Endothelial cell (in vitro differentiated cells): ENCODE data around the gene TPX2. TPM values are rescaled to one million over a fixed set of nuclear protein-coding genes. Genes with fewer than 3 reads are reported as not detected.

ENCODE experiments used
- DNase-seq: peaks from one replicate; pipeline ENCODE4 v3.0.0; 2021; ENCODE audit warnings: low spot score
- H3K27ac Mint-ChIP-seq: one replicate; pipeline ENCODE4 v1.8.0; 2021; ENCODE audit warnings: mixed read lengths, inconsistent platforms; ENCODE audit not compliant: unreplicated experiment
- H3K27me3 Mint-ChIP-seq: one replicate; pipeline ENCODE4 v1.8.0; 2021; ENCODE audit warnings: mild to moderate bottlenecking, moderate library complexity, mixed read lengths, inconsistent platforms; ENCODE audit not compliant: unreplicated experiment
- H3K36me3 Mint-ChIP-seq: one replicate; pipeline ENCODE4 v1.8.0; 2021; ENCODE audit warnings: mild to moderate bottlenecking, low read depth, mixed read lengths, inconsistent platforms; ENCODE audit not compliant: unreplicated experiment
- H3K4me1 Mint-ChIP-seq: one replicate; pipeline ENCODE4 v1.8.0; 2021; ENCODE audit warnings: mild to moderate bottlenecking, mixed read lengths, inconsistent platforms; ENCODE audit not compliant: unreplicated experiment
- H3K4me3 Mint-ChIP-seq: one replicate; pipeline ENCODE4 v1.8.0; 2021; ENCODE audit warnings: mild to moderate bottlenecking, mixed read lengths, inconsistent platforms; ENCODE audit not compliant: unreplicated experiment
- H3K9me3 Mint-ChIP-seq: one replicate; pipeline ENCODE4 v1.8.0; 2021; ENCODE audit warnings: mixed read lengths, inconsistent platforms; ENCODE audit not compliant: unreplicated experiment
- total RNA-seq: library from RNA; stranded (reverse); fragmentation: NEBNext Ultra II Directional; extraction: Animal tissue kit (Norgen Biotek cat#: 25700); gene quantifications from one replicate; pipeline ENCODE4 v1.2.1, GENCODE V29; 2021; ENCODE audit not compliant: unreplicated experiment
- TF ChIP-seq, protein P1 (sequence below): fragments of 200-600 bp; sonication (generic); IDR thresholded peaks from one replicate; pipeline ENCODE4 v1.5.0; 2021; ENCODE audit warnings: antibody characterized with exemption; ENCODE audit not compliant: unreplicated experiment

TPX2 gene
- total RNA-seq, 1 donor from 2014 or later = 27.2 TPM

GRCh38 chr20:31758991-31759390, 19.9 kb downstream of the TPX2 start:
- H3K36me3 Mint-ChIP-seq = peaks cover 4% of the 10 kb centered on the region
- no peaks in the 10 kb centered on the region for H3K4me1 Mint-ChIP-seq
- peaks cover 2% of the 10 kb centered on the region for H3K27me3 Mint-ChIP-seq
- no peak overlapping the region for H3K27ac Mint-ChIP-seq
- DNase-seq = no peak
- TF ChIP-seq, protein P1, sequence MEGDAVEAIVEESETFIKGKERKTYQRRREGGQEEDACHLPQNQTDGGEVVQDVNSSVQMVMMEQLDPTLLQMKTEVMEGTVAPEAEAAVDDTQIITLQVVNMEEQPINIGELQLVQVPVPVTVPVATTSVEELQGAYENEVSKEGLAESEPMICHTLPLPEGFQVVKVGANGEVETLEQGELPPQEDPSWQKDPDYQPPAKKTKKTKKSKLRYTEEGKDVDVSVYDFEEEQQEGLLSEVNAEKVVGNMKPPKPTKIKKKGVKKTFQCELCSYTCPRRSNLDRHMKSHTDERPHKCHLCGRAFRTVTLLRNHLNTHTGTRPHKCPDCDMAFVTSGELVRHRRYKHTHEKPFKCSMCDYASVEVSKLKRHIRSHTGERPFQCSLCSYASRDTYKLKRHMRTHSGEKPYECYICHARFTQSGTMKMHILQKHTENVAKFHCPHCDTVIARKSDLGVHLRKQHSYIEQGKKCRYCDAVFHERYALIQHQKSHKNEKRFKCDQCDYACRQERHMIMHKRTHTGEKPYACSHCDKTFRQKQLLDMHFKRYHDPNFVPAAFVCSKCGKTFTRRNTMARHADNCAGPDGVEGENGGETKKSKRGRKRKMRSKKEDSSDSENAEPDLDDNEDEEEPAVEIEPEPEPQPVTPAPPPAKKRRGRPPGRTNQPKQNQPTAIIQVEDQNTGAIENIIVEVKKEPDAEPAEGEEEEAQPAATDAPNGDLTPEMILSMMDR = no peak
- H3K4me3 Mint-ChIP-seq = no peak overlapping the region
- H3K9me3 Mint-ChIP-seq = no peaks in the 10 kb centered on the region

DNA sequence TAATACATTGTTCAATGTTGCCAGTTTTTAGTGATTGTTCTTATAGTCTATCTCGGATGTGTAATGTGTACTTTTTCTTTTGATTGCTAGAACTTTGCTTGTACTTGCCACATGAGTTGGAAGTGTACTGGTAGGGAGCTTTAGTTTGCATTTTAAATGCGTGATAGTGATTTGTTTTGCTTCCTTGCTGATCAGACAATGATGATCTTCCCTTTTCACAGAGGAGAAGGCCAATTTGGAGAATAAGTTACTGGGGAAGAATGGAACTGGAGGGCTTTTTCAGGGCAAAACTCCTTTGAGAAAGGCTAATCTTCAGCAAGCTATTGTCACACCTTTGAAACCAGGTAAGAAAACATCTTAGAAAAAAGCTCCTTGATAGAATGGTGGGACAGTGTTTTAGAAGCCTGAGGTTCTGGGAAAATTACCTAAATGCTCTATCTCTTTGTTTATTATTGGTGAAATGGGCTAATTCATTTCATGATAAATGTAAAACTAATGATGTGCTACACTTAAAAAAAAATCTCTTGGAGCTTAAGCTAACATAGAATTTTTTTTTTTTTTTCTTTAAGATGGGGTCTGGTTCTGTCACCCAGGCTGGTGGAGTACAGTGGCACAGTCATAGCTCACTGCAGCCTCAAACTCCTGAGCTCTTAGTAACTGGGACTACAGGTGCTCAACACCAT, 20.9 kb downstream of the TPX2 start:
- DNase-seq = no peak
- H3K27me3 Mint-ChIP-seq = peaks cover 2% of the 10 kb centered on the region
- peak overlapping the region; percentile 0 for H3K4me3 Mint-ChIP-seq
- no peaks in the 10 kb centered on the region for H3K4me1 Mint-ChIP-seq
- TF ChIP-seq, protein P1 = no peak
- H3K27ac Mint-ChIP-seq = no peak overlapping the region
- H3K9me3 Mint-ChIP-seq = no peaks in the 10 kb centered on the region
- peaks cover 4% of the 10 kb centered on the region for H3K36me3 Mint-ChIP-seq

GRCh38 chr20:31760519-31761240, 21.6 kb downstream of the TPX2 start:
- no peaks in the 10 kb centered on the region for H3K9me3 Mint-ChIP-seq
- no peak overlapping the region for H3K4me3 Mint-ChIP-seq
- H3K27ac Mint-ChIP-seq = no peak overlapping the region
- no peak for DNase-seq
- no peaks in the 10 kb centered on the region for H3K4me1 Mint-ChIP-seq
- TF ChIP-seq, protein P1 = no peak
- peaks cover 4% of the 10 kb centered on the region for H3K36me3 Mint-ChIP-seq
- peaks cover 2% of the 10 kb centered on the region for H3K27me3 Mint-ChIP-seq

DNA sequence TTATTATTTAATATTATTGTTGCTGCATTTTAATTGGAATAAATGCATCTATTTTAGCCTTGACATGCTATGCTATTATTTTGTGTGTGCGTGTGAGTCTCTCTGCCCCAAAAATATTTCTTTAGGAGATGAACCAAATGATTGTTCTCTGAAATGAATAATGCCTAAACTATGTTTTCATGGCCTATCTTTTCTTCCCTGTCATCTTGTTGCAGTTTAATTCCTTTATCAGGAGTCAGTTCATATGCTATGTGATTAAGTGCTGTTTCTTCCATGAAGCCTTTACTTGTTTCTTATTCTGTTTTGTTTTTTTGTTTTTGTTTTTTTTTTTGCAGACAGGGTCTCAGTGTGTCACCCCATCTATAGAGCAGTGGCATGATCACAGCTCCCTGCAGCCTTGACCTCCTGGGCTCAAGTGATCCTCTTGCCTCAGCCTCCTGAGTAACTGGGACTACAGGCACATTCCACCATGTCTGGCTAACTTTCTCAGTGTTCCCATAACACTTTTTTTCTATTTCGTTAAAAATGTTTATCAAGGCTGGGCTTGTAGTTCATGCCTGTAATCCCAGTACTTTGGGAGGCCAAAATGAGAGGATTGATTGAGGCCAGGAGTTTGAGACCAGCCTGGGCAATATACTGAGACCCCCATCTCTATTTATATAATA, 25.7 kb downstream of the TPX2 start:
- Mint-ChIP-seq H3K4me1 (no peaks in the 10 kb centered on the region), H3K27ac (no peak overlapping the region), H3K27me3 (peaks cover 2% of the 10 kb centered on the region), H3K4me3 (no peak overlapping the region), H3K36me3 (peaks cover 1% of the 10 kb centered on the region), H3K9me3 (no peaks in the 10 kb centered on the region)
- TF ChIP-seq, protein P1 = no peak
- no peak for DNase-seq
